ENCODE data around the gene ODAD4. TPM values are rescaled to one million over a fixed set of nuclear protein-coding genes. Genes with fewer than 3 reads are reported as not detected.

ODAD4 gene
- total RNA-seq, 1 donor from 2014 or later: 4.5 TPM

DNA sequence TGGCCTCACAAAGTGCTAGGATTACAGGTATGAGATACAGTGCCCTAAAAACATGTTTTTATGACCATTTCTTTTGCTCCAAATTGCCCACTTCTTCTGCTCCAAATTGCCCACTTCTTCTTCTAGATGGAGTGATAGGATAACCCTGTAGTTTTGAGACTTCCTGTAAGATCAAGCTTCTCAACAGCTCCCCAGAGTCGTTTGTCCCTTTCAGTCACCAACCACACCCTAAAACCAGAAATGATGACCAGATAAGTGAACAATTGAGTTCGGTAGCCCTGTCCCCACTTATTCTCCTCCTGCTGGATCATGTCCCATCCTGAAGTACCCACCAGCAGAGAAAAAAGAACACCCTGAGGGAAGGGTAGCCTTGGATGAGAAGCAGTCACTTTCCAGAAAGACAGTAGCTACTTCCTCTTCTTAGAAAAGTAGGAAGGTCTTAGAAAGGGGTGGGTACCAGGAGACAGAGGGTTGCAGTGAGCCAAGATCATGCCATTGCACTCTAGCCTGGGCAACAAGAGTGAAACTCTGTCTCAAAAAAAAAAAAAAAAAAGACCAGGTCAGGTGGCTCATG, 2.5 kb downstream of the ODAD4 start:
- no peaks in the 10 kb centered on the region for H3K27me3 Mint-ChIP-seq
- peak overlapping the region; percentile 16 for H3K4me3 Mint-ChIP-seq
- H3K27ac Mint-ChIP-seq: no peak overlapping the region
- peaks cover 16% of the 10 kb centered on the region for H3K4me1 Mint-ChIP-seq (ENCODE audit: unreplicated experiment)
- no peaks in the 10 kb centered on the region for H3K9me3 Mint-ChIP-seq
- no peak for TF ChIP-seq CTCF (conservative IDR thresholded peaks at IDR 0.05)
- no peak for DNase-seq (ENCODE audit: extremely low spot score, unreplicated experiment)
- H3K36me3 Mint-ChIP-seq: no peaks in the 10 kb centered on the region

GRCh38 chr17:41935641-41936040, 5.2 kb downstream of the ODAD4 start:
- DNase-seq (ENCODE audit: extremely low spot score, unreplicated experiment): no peak
- Mint-ChIP-seq H3K36me3 (no peaks in the 10 kb centered on the region), H3K9me3 (no peaks in the 10 kb centered on the region), H3K27me3 (no peaks in the 10 kb centered on the region), H3K27ac (no peak overlapping the region), H3K4me1 (ENCODE audit: unreplicated experiment) (peaks cover under 1% of the 10 kb centered on the region), H3K4me3 (no peak overlapping the region)
- TF ChIP-seq CTCF (conservative IDR thresholded peaks at IDR 0.05): no peak

DNA sequence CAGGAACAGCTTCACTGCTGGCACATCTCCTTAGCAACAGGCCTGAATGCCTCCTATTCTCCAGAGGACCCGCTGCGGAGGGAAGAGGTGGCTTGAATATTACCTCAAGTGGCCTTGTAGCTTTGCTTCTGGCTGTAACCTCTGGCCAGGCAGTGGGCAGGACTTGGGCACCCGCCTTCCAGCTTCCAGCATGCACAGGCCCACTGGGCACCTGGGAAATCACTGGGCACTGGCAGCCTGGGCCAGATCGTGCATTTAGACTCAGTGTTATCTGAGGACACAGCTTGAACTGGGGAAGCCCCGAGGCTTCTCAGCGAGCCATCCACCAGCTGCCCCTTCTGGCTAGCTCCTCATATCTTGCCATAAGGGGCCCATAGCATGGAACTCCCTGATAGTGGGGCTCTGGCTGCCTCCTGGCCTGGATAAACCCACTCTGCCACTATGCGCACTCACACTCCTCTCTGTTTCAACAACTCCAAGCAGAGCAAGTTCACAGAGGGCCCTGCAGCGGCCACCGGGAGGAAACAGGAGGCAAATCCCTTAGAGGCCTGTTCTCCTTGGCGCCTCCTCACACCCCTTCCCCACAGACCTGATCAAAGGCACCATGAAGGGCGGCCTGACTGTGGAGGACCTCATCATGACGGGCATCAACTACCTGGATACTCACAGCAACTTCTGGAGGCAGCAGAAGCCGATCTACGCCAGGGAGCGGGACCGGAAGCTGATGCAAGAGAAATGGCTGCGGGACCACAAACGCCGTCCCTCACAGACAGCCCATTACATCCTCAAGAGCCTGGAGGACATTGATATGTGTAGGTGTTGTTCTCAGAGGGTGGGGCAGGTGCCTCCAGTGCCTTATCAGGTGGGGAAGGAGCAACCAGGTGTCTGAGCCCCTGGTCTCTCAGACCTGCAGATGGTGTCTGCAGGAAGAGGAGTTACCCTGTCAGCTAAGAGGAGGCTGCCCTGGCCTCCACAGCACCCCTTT, 7.8 kb downstream of the ODAD4 start:
- Mint-ChIP-seq H3K27ac (no peak overlapping the region), H3K4me3 (no peak overlapping the region), H3K9me3 (no peaks in the 10 kb centered on the region), H3K27me3 (no peaks in the 10 kb centered on the region), H3K36me3 (no peaks in the 10 kb centered on the region), H3K4me1 (ENCODE audit: unreplicated experiment) (no peaks in the 10 kb centered on the region)
- no peak for DNase-seq (ENCODE audit: extremely low spot score, unreplicated experiment)
- no peak for TF ChIP-seq CTCF (conservative IDR thresholded peaks at IDR 0.05)

DNA sequence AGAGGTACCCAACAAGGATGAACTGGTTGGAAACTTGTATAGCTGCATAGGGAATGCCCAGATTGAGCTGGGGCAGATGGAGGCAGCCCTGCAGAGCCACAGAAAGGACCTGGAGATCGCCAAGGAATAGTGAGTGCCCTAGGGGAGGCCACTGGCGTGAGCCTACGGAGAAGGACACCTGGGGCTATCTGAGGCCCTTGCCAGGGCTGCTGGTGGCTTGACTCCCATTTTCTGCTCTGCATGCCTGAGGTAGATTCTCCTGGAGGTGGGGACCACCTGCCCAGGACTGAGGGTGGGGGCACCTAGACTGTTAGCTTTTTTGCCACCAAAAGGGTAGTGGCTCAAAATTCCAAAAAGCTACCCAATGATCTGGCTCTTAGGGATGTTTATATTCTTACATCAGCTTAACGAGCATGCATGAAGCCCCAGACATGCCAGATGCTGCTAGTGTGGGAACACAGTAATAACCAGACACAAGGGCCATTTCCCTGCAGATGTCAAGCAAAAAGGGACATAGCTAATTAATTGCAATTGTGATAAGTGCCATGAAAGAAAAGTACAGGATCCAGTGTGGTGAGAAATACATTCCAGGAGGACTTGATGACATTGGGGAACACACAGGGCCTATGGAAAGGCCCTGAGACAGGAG, 8.8 kb downstream of the ODAD4 start:
- no peak for DNase-seq (ENCODE audit: extremely low spot score, unreplicated experiment)
- Mint-ChIP-seq H3K36me3 (no peaks in the 10 kb centered on the region), H3K27me3 (no peaks in the 10 kb centered on the region), H3K4me3 (no peak overlapping the region), H3K4me1 (ENCODE audit: unreplicated experiment) (no peaks in the 10 kb centered on the region), H3K9me3 (no peaks in the 10 kb centered on the region), H3K27ac (no peak overlapping the region)
- TF ChIP-seq CTCF (conservative IDR thresholded peaks at IDR 0.05): no peak

DNA sequence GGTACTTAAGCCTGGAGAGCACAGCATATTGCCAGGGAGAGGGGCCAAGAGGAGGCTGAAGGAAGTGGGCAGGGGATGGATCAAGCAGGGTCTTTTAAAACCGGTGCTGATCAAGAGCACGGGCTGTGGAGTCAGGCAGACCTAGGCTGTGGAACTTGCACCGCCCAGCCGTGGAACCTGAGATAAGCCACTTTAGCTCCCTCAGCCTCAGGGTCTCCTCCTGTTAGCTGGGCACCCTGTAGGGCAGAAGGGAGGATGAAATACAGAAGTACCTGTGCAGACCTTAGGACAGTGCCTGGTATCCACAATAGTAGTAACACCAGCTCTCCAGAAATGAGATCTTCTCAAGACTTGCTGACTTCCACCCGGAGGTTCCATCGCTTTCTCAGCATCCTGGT, 9.3 kb downstream of the ODAD4 start:
- no peak for TF ChIP-seq CTCF (conservative IDR thresholded peaks at IDR 0.05)
- no peak for DNase-seq (ENCODE audit: extremely low spot score, unreplicated experiment)
- no peaks in the 10 kb centered on the region for H3K9me3 Mint-ChIP-seq
- no peak overlapping the region for H3K27ac Mint-ChIP-seq
- H3K27me3 Mint-ChIP-seq: no peaks in the 10 kb centered on the region
- no peaks in the 10 kb centered on the region for H3K4me1 Mint-ChIP-seq (ENCODE audit: unreplicated experiment)
- H3K36me3 Mint-ChIP-seq: no peaks in the 10 kb centered on the region
- no peak overlapping the region for H3K4me3 Mint-ChIP-seq

Data from type B pancreatic cell (in vitro differentiated cells).